ENCODE data around the gene KAZN.

Gene KAZN

DNA sequence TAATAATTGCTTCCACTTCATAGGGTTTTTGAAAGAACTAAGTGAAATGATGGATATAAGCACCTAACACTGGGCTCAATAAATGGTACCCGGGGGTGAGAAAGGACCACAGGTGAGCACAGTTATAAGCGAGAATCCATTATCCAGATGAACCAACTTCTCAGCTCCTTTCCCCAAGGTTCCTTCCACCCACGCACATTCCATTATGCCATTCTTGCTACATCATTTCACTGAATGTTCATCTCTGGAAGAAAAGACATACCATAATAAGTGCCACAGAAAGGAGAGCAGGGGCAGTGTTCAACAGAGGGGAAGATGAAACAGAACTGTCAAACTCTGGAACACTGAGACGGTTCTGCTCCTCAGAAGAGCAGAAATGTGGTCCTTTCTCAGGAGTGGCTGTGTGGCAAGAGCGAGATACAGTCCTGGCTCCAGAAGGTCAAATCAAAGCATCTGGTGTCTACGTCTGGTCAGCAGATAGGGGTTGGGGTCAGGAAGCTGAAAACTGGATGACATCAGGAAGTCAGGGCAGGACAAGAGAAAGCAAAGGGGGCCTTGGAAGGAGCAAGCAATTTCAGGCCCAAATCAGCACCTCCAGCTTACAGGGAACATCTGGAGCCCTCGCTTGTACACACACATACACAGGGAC is 299.6 kb downstream of the KAZN start:
- no peak for DNase-seq

DNA sequence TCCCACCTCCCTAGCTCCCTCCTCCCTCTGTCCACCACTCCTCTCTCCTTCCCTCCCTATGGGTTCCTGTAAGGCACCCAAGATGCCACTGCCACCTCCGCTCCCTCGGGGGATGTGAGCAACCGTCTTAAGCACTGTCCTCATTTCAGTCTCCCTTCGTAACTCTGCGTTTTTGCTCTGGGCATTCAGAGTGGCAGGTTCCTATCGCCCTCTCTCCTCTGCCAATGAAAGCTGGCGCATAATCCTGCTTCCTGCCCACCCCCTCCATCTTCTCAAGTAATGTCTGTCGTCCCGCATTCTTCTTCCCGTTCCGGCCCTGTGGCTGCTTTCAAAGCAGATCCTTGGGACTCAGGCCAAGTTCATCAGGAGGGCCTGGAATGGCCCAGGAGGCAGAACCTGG is 301.2 kb downstream of the KAZN start:
- no peak for DNase-seq

DNA sequence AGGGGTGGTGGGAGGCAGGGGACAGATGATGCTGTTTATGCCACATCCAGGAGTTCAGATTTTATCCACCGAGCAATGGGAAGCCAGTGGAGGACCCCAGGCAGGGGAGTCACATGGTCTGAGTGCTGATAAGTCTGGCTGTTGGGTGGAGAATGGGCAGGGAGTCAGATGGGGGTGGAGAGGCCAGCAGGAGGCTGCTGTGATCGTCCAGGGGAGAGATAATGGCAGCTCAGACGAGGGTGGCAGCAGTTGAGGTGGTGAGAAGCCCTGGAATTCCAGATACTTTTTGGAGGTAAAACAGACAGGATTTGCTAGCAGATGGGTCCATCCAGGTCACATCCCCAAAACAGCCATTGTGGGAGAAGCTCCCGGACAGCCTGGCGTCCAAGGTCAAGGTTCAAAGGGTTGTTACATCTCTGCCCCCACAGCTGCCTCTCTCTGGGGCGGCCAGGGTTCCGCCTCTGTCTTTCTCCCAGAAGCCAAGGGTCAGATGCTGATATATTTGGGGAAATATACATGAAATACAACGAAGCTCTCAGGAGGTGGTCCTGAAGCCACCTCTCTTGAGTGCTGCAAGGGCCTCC is 303.0 kb downstream of the KAZN start:
- DNase-seq, result no peak

- no peak for DNase-seq
Observed at GRCh38 chr1:14903922-14904321, 305.4 kb downstream of the KAZN start.

GRCh38 chr1:14906665-14907064 is 308.2 kb downstream of the KAZN start:
- DNase-seq, result no peak

- DNase-seq, result no peak
Observed at GRCh38 chr1:14907416-14907815, 308.9 kb downstream of the KAZN start.

- no peak for DNase-seq
Observed at GRCh38 chr1:14909273-14909672, 310.8 kb downstream of the KAZN start.

DNA sequence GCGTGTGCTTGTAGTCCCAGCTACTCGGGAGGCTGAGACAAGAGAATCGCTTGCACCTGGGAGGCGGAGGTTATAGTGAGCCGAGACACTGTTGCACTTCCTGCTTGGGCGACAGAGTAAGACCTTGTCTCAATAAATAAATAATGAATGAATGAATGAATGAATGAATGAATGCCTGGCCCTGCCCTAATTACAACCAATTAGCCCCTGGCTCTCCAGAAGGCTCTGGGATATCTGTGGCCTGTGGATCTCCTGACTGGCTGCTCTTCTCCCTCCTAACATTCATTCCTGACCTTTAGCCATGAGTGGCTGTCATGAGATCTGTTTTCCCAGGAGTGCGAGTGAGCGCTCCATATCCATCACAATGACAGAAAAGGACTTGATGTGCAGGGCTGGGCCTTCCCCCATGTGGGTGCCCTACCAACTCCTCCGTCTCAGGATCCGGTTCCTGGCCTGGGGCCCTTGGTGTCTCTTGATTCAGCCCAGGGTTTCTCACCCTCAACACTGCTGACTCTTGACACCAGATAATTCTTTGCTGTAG is 311.5 kb downstream of the KAZN start:
- DNase-seq, result no peak

GRCh38 chr1:14910984-14911721 is 312.7 kb downstream of the KAZN start:
- DNase-seq, result no peak

GRCh38 chr1:14912839-14913481 is 314.5 kb downstream of the KAZN start:
- DNase-seq, result no peak

DNA sequence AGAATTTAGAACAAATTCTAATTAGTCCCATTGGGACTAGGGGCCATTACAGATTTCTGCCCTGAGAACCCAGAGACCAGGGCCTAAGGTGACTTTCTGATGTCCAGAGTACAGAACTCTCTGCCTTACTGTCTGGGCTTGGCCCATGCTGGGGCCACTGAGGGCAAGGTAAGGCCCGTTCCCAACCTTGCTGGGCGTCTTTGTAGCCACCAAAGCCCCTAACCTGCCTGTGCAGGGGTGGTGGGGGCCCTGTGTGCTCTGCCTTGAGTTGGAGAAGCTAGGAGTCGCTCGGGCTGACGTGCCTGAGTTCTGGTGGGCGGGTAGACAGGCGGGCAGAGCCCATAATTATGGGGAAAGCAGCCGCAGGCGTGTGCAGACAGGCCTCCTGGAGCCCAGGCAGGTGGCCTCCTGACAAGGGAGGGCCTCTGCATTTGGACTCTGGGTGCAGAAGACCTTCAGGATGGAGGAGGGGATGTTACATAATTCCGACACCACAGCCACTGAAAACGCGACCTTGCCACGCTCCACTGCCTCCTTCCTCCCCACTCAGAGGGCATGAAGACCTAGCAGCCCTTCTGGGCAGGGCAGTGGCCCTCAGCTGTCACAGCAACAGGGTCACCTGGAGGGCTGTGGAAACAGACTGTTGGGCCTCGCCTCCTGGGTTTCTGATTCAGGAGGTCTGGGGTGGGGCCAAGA is 315.1 kb downstream of the KAZN start:
- DNase-seq, result no peak

DNA sequence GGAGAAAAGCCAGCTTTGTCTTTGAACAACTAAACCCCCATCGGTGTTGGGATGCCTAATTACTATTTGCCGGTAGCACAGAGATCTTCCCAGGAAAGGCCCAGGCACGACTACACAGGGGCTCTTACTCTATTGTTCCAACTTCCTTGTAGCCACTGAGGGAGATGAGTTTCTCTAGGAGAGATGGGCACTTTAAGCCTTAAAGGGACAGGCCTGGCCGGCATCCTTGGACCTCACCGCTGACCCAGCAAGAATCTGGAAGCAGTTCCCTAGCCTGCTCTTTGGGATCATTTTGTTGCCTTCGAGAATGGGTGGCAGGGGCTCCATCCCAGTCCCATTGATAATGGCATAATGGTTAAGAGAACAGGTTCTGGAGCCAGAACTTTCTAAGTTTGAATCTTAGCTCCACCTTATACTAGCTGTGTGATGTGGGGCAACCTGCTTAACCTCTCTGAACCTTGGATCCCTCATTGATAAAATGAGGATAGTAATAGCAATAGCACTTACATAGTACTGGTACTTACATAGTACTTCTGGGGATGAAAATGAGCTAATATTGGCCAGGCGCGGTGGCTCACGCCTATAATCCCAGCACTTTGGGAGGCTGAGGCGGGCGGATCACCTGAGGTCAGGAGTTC is 316.0 kb downstream of the KAZN start:
- DNase-seq, result no peak

GRCh38 chr1:14915356-14916054 is 317.0 kb downstream of the KAZN start:
- DNase-seq, result no peak

GRCh38 chr1:14919289-14919688 is 320.8 kb downstream of the KAZN start:
- DNase-seq, result no peak

DNA sequence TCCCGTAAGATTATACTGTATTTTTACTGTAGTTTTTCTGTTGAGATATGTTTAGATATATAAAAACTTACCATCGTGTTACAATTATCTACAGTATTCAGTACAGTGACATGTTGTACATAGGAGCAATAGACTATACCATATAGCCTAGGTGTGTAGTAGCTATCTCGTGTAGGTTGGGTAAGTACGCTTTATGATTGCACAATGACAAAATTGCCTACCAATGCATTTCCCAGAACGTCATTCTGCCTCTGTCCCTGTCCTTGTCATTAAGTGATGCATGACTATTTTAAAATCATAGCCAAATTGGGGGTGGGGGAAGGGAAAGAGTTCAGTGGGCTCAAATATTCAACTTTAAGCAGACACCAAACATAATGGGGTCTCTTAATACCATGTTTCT is 321.3 kb downstream of the KAZN start:
- no peak for DNase-seq

GRCh38 chr1:14921057-14921456 is 322.6 kb downstream of the KAZN start:
- no peak for DNase-seq

DNA sequence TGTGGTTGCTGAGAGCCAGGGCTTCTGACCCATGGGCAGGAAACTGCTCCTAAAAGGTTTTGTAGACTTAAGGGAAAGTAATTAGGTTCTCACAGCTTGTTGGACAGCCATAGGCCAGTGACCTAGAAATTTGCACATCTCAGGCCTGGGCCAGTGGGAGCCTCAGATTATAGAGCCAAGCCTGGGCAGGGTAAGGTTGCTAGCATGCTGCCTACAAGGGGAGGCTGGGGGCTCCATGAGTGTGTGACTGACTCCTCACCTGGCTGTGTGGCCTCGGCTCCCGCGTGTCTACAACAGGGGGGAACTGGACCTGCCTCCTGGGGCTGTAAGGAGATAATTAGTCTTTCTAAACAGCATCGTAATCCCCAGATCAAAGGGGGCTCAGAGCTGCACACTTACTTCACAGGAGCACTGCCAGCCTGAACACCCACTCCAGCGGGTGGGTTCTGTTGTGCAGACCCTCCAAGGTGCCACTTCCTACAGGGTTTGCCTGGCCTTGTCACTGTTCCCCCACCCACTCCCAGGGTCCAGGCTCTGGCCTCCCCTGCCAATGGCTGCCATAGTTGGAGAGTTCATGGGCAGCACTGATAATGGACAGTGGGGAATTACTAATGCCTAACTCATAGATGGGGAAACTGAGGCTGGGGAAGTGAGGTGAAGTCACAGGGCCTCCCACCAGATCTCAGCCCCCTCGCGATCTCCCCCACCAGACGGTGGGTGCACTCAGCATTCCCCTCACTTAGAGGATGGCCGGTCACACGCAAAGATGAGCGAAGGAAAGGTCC is 324.6 kb downstream of the KAZN start:
- DNase-seq, result no peak

DNA sequence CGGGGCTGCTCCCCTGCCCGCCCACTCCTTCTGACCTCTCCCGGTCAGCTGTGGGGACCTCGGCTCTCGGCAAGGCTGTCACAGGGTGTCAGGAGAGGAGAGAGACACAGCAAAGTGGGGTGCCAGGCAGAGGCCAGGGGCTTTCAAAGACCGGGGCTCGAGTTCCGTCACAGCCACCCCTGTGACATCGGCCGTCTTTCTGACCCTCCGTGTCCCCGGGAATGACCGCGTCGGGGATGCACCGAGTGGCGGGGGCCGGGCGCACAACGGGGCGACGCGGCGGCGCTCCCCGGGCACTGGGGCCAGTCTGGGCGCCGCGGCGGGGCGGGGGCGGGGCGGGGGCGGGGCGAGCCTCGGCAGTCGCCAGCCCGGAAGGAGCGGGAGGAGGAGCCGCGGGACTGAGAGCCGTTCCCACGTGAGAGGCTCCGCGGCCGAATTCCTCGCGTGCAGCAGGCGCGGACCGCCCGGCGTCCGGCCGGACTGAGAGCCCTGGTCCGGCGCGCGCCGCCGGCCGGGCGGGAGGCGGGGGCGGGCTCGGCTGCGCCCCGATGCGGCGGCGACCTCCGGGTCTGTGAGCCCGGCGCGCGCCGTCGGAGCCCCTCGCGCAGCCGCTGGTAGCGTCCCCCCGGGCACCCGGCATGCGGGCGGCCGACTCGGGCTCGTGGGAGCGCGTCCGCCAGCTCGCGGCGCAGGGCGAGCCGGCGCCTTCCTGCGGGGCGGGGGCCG is 325.4 kb downstream of the KAZN start:
- DNase-seq, result no peak

DNA sequence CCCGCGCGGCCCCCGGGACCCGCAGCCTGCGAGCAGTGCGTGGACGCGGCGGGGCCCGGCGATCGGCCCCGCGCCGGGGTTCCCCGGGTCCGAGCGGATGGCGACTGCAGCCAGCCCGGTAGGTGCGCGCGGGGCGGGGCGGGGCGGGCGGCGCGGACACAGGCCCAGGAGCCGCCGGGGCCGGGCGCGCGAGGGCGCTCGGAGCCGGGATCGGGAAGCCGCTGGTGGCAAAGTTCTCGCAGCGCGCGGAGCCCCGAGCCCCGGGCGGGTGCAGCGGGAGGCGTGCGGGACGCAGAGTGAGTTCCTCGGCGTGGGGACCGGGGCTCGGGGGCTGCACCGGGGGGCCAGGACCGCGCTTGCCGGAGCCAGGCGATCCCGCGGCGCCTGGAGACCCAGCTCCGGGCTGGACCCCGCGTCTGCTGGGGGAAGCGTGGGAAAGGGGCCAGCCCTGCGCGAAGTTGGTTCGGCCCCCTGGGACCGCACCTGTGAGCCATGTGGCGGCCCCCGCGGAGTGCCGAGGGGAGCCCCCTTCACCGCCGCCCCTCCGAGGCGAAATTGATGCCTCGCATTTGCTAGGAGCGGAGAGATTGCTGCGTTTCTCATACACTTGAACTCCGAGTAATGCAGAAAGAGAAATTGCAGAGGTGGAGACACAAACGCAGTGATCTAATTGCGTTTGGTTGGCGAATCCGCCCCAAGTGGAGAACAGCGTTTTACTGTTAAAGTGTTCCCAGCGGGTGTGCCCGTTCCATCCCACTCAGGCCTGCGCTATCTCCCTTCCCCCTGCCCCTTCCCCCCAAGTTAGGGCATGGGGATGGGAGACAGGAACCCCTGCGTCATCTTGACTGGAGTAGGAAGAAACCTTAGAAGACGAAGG is 326.2 kb downstream of the KAZN start:
- no peak for DNase-seq
